Lower leg skin (tissue), 3 donors: Measurements from ENCODE around the gene CREB5.

ENCODE experiments used
- POLR2A ChIP-seq, 2 donors: fragments of 450-650 bp; IDR thresholded peaks; one replicate each; pipeline ENCODE4 v1.6.1; 2016 to 2017; ENCODE audit warnings: antibody characterized with exemption in 2 of 2, mild to moderate bottlenecking in 1 of 2, moderate library complexity in 1 of 2
- TF ChIP-seq, protein P1 (sequence below), 3 donors: fragments of 450-650 bp; IDR thresholded peaks; one replicate each; pipeline ENCODE4 v1.5.1; 2016; ENCODE audit warnings: antibody characterized with exemption in 3 of 3, mild to moderate bottlenecking in 3 of 3, moderate library complexity in 2 of 3

DNA sequence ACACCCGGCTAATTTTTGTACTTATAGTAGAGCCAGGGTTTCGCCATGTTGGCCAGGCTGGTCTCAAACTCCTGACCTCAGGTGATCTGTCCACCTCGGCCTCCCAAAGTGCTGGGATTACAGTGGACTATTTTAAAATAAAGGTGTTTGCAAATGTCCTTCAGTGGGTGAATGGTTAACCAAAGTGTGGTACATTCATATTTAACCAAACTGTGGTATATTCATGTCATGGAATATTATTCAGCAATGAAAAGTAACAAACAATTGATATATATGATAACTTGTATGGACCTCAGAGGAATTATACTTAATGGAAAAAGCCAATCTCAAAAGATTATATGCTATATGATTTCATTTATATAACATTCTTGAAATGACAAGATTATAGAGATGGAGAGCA, 190.0 kb downstream of the CREB5 start:
- TF ChIP-seq, protein P1, sequence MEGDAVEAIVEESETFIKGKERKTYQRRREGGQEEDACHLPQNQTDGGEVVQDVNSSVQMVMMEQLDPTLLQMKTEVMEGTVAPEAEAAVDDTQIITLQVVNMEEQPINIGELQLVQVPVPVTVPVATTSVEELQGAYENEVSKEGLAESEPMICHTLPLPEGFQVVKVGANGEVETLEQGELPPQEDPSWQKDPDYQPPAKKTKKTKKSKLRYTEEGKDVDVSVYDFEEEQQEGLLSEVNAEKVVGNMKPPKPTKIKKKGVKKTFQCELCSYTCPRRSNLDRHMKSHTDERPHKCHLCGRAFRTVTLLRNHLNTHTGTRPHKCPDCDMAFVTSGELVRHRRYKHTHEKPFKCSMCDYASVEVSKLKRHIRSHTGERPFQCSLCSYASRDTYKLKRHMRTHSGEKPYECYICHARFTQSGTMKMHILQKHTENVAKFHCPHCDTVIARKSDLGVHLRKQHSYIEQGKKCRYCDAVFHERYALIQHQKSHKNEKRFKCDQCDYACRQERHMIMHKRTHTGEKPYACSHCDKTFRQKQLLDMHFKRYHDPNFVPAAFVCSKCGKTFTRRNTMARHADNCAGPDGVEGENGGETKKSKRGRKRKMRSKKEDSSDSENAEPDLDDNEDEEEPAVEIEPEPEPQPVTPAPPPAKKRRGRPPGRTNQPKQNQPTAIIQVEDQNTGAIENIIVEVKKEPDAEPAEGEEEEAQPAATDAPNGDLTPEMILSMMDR (IDR thresholded peaks at IDR 0.05): no peak
- TF ChIP-seq POLR2A (IDR thresholded peaks at IDR 0.05): no peak
